Memory B cell (primary cell): ENCODE data around the gene ANLN.
A peak's percentile ranks its signal among the peaks of the same experiment; 100 is the strongest.

Source experiments
- ATAC-seq: fragments of 150-1000 bp; cut with Tn5 transposase; 2 replicates; pipeline ENCODE4 v1.10.0; 2021; ENCODE audit warnings: low read depth, mild to moderate bottlenecking, moderate library complexity
- DNase-seq, 2 donors: peaks; one replicate each; pipeline ENCODE4 v3.0.0; 2022; ENCODE audit warnings: low spot score in 2 of 2
- H3K27ac Mint-ChIP-seq: one replicate; pipeline ENCODE4 v1.8.0; 2022; ENCODE audit warnings: mild to moderate bottlenecking, moderate library complexity, mixed read lengths
- H3K27me3 Mint-ChIP-seq: one replicate; pipeline ENCODE4 v1.8.0; 2022; ENCODE audit warnings: mixed read lengths
- H3K36me3 Mint-ChIP-seq: one replicate; pipeline ENCODE4 v1.8.0; 2022; ENCODE audit warnings: mild to moderate bottlenecking, mixed read lengths
- H3K4me1 Mint-ChIP-seq: one replicate; pipeline ENCODE4 v1.8.0; 2022; ENCODE audit warnings: mixed read lengths
- H3K4me3 Mint-ChIP-seq: one replicate; pipeline ENCODE4 v1.8.0; 2022; ENCODE audit warnings: mild to moderate bottlenecking, moderate library complexity, mixed read lengths
- H3K9me3 Mint-ChIP-seq: one replicate; pipeline ENCODE4 v1.8.0; 2022; ENCODE audit warnings: mixed read lengths

ANLN gene, protein sequence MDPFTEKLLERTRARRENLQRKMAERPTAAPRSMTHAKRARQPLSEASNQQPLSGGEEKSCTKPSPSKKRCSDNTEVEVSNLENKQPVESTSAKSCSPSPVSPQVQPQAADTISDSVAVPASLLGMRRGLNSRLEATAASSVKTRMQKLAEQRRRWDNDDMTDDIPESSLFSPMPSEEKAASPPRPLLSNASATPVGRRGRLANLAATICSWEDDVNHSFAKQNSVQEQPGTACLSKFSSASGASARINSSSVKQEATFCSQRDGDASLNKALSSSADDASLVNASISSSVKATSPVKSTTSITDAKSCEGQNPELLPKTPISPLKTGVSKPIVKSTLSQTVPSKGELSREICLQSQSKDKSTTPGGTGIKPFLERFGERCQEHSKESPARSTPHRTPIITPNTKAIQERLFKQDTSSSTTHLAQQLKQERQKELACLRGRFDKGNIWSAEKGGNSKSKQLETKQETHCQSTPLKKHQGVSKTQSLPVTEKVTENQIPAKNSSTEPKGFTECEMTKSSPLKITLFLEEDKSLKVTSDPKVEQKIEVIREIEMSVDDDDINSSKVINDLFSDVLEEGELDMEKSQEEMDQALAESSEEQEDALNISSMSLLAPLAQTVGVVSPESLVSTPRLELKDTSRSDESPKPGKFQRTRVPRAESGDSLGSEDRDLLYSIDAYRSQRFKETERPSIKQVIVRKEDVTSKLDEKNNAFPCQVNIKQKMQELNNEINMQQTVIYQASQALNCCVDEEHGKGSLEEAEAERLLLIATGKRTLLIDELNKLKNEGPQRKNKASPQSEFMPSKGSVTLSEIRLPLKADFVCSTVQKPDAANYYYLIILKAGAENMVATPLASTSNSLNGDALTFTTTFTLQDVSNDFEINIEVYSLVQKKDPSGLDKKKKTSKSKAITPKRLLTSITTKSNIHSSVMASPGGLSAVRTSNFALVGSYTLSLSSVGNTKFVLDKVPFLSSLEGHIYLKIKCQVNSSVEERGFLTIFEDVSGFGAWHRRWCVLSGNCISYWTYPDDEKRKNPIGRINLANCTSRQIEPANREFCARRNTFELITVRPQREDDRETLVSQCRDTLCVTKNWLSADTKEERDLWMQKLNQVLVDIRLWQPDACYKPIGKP

DNA sequence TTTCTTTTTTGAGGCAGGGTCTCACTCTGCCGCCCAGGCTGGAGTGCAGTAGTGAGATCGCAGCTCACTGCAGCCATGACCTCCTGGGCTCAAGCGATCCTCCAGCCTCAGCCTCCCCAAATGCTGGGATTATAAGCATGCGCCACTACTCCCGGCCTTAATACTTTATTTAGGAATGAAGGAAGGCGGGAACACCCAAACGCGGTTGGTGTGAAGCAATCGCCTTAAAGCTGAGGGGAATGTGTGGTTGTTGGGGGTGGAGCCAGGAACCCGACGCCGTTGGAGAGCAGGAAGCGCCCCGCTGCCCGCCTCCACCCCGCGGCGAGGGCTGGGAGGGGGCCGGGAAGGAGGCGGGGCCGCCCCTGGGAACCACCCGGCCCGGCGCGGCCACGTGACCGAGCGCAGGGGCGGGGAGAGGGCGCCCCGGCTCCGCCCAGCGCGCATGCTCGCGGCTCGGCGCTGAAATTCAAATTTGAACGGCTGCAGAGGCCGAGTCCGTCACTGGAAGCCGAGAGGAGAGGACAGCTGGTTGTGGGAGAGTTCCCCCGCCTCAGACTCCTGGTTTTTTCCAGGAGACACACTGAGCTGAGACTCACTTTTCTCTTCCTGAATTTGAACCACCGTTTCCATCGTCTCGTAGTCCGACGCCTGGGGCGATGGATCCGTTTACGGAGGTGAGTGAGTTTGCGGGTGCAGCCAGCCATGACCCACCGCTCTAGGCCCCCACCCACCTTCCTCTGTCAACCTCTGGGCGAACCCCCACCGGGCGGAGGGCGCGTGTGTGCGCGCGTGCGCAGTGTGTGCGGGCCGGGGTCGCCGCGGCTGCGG, at the start of gene ANLN:
ANLN (plus strand) TSS at position 492 of the 828 bp plus-strand sequence; CDS start at position 657, 165 bp downstream.
- Mint-ChIP-seq H3K4me1 (peaks cover 13% of the 10 kb centered on the region), H3K36me3 (no peaks in the 10 kb centered on the region), H3K27me3 (no peaks in the 10 kb centered on the region), H3K4me3 (peak within 1 kb of the TSS; percentile 83), H3K9me3 (no peaks in the 10 kb centered on the region), H3K27ac (peak within 1 kb of the TSS; percentile 15)
- DNase-seq: peak; percentile 79 to 81
- ATAC-seq: peak; percentile 98

GRCh38 chr7:36343548-36343947, 46.1 kb upstream of the ANLN start:
- H3K4me1 Mint-ChIP-seq: no peaks in the 10 kb centered on the region
- DNase-seq (no peak), ATAC-seq (no peak)
- H3K27me3 Mint-ChIP-seq: peaks cover 7% of the 10 kb centered on the region
- H3K9me3 Mint-ChIP-seq: no peaks in the 10 kb centered on the region
- H3K27ac Mint-ChIP-seq: no peak overlapping the region
- no peaks in the 10 kb centered on the region for H3K36me3 Mint-ChIP-seq
- no peak overlapping the region for H3K4me3 Mint-ChIP-seq

DNA sequence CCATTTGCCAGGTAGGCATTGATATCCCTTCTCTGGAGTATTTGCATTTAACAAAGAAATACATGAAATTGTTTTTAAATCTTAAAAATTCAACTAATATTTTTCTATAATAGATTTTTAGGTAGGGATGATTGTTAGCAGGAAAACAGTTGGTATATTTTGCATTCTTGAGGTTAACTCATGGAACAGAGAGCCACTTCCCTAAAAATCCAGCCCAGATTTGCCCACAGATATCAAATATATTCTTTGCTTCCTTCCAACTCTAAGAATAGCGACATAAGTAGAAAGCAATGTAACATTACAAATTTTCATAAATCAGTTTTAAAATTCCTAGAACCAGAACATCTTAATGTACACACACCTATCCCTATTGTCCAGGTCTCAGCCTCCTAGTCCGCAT, 45.0 kb upstream of the ANLN start:
- Mint-ChIP-seq H3K27ac (no peak overlapping the region), H3K9me3 (no peaks in the 10 kb centered on the region), H3K36me3 (no peaks in the 10 kb centered on the region), H3K4me3 (no peak overlapping the region), H3K4me1 (no peaks in the 10 kb centered on the region), H3K27me3 (peaks cover 5% of the 10 kb centered on the region)
- ATAC-seq (no peak), DNase-seq (no peak)

GRCh38 chr7:36346260-36346831, 43.3 kb upstream of the ANLN start:
- DNase-seq (no peak), ATAC-seq (no peak)
- H3K4me1 Mint-ChIP-seq: no peaks in the 10 kb centered on the region
- H3K27ac Mint-ChIP-seq: no peak overlapping the region
- no peak overlapping the region for H3K4me3 Mint-ChIP-seq
- no peaks in the 10 kb centered on the region for H3K27me3 Mint-ChIP-seq
- H3K9me3 Mint-ChIP-seq: no peaks in the 10 kb centered on the region
- no peaks in the 10 kb centered on the region for H3K36me3 Mint-ChIP-seq

- DNase-seq (no peak), ATAC-seq (no peak)
- Mint-ChIP-seq H3K4me1 (no peaks in the 10 kb centered on the region), H3K4me3 (no peak overlapping the region), H3K36me3 (no peaks in the 10 kb centered on the region), H3K27me3 (no peaks in the 10 kb centered on the region), H3K27ac (no peak overlapping the region), H3K9me3 (no peaks in the 10 kb centered on the region)
Measured at GRCh38 chr7:36348256-36348655, 41.4 kb upstream of the ANLN start.

DNA sequence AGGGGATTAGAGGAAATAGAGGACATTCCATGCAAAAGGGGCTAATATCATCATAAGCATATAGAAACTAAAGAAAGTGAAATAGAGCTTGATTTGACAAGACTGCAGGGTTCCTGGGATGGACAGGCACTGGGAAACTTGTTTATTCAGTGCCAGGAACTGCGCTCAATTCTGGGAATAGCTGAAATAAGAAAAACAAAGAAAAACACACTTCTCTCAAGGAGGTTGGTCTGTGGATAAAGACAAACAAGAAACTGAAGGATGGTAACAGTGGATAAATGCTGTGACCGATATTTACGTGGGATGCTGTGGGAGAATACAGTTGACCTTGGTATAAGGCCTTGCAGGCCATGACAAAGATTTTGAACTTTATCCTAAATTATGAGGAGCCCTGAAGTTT, 40.9 kb upstream of the ANLN start:
- no peak overlapping the region for H3K27ac Mint-ChIP-seq
- no peaks in the 10 kb centered on the region for H3K36me3 Mint-ChIP-seq
- no peak for DNase-seq
- H3K4me3 Mint-ChIP-seq: no peak overlapping the region
- no peaks in the 10 kb centered on the region for H3K4me1 Mint-ChIP-seq
- no peaks in the 10 kb centered on the region for H3K9me3 Mint-ChIP-seq
- H3K27me3 Mint-ChIP-seq: no peaks in the 10 kb centered on the region
- no peak for ATAC-seq

DNA sequence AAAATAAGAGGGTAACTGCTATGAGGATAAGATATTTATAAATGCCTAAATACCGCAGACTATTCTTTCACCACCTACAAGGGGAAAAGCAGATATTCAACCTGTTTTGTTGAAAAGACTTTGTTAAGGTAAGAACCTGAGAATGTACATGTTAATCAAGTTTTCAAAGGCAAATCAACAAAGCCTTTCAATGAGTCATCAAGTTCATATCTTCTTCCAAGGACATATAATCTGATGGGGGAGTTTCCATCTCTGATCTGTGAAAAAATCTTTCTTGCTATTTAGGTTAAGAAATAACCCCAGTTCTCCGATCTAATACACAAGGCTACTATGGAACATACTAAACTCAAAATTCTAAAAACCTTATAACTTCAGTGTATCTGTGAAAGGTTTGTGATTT, 40.0 kb upstream of the ANLN start:
- DNase-seq: no peak
- Mint-ChIP-seq H3K27ac (no peak overlapping the region), H3K36me3 (no peaks in the 10 kb centered on the region), H3K27me3 (no peaks in the 10 kb centered on the region), H3K4me3 (no peak overlapping the region), H3K9me3 (no peaks in the 10 kb centered on the region), H3K4me1 (no peaks in the 10 kb centered on the region)
- ATAC-seq: no peak

GRCh38 chr7:36355490-36355889, 34.2 kb upstream of the ANLN start:
- Mint-ChIP-seq H3K4me3 (no peak overlapping the region), H3K4me1 (no peaks in the 10 kb centered on the region), H3K27me3 (no peaks in the 10 kb centered on the region), H3K36me3 (no peaks in the 10 kb centered on the region), H3K27ac (no peak overlapping the region), H3K9me3 (no peaks in the 10 kb centered on the region)
- DNase-seq (no peak), ATAC-seq (no peak)

DNA sequence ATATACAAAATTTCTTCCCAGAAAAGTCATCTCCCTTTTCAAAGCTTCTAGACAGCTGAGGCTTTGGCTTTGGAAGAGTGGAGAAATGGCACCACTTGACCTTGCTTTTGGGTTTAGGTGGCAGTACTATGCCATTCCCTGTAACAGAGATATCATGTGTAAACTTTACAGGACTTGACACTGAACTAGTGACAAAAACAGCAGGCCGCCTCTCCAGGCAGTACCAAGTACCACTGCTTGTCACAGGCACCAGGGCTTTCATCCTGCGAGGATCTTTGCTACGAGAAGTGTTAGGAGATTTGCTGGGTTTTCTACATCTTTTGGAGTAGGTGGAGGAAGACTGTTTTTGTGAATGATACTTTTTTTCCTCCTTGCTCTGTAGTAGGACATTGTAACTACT, 32.6 kb upstream of the ANLN start:
- H3K4me1 Mint-ChIP-seq: no peaks in the 10 kb centered on the region
- H3K4me3 Mint-ChIP-seq: no peak overlapping the region
- no peak for ATAC-seq
- no peak for DNase-seq
- no peaks in the 10 kb centered on the region for H3K9me3 Mint-ChIP-seq
- no peaks in the 10 kb centered on the region for H3K36me3 Mint-ChIP-seq
- H3K27me3 Mint-ChIP-seq: no peaks in the 10 kb centered on the region
- no peak overlapping the region for H3K27ac Mint-ChIP-seq

DNA sequence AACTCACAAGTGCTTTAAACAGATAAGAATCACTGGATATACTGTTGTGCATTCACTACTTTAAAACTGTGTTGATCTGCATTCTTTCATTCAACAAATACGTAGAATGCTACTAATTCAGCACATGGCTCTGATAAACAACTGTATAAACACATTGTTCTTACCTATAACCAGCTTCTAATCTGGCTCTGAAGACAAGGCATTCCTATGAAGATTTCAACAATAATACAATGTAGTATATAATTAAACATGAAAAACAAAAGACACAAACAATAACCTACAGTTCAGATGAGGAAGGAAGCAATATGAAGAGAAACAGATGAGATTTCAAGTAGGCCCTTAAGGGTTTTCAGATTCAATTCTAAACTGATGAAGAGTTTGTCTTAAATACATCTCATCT, 31.1 kb upstream of the ANLN start:
- DNase-seq (no peak), ATAC-seq (no peak)
- H3K27ac Mint-ChIP-seq: no peak overlapping the region
- H3K9me3 Mint-ChIP-seq: no peaks in the 10 kb centered on the region
- no peak overlapping the region for H3K4me3 Mint-ChIP-seq
- H3K4me1 Mint-ChIP-seq: no peaks in the 10 kb centered on the region
- no peaks in the 10 kb centered on the region for H3K36me3 Mint-ChIP-seq
- H3K27me3 Mint-ChIP-seq: no peaks in the 10 kb centered on the region

- ATAC-seq (no peak), DNase-seq (no peak)
- no peak overlapping the region for H3K27ac Mint-ChIP-seq
- no peak overlapping the region for H3K4me3 Mint-ChIP-seq
- H3K9me3 Mint-ChIP-seq: no peaks in the 10 kb centered on the region
- no peaks in the 10 kb centered on the region for H3K36me3 Mint-ChIP-seq
- no peaks in the 10 kb centered on the region for H3K4me1 Mint-ChIP-seq
- H3K27me3 Mint-ChIP-seq: no peaks in the 10 kb centered on the region
Measured at GRCh38 chr7:36360244-36360643, 29.4 kb upstream of the ANLN start.

DNA sequence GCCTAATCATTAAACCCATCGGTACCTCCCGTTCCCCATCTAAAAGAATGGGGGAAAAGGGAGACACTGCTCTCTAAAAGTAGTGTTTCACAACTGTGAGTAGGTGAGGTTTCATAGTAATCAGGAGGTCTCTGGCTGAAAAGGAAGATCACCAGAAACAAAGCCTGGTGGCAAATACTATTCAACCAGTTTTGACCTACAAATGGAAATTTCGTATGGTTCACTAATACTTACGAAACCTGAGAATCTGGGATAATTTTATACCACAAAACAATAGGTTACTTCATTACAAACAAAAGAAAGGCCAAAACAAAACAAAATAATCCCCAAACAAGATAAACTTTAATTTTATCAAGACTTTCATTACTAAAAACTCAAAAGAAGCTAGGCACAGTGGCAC, 28.4 kb upstream of the ANLN start:
- ATAC-seq (no peak), DNase-seq (no peak)
- Mint-ChIP-seq H3K27me3 (no peaks in the 10 kb centered on the region), H3K36me3 (no peaks in the 10 kb centered on the region), H3K27ac (no peak overlapping the region), H3K4me1 (no peaks in the 10 kb centered on the region), H3K9me3 (no peaks in the 10 kb centered on the region), H3K4me3 (no peak overlapping the region)

GRCh38 chr7:36363515-36363914, 26.1 kb upstream of the ANLN start:
- H3K4me1 Mint-ChIP-seq: peaks cover 2% of the 10 kb centered on the region
- DNase-seq (no peak), ATAC-seq (no peak)
- no peak overlapping the region for H3K27ac Mint-ChIP-seq
- H3K27me3 Mint-ChIP-seq: peaks cover 1% of the 10 kb centered on the region
- H3K9me3 Mint-ChIP-seq: no peaks in the 10 kb centered on the region
- no peak overlapping the region for H3K4me3 Mint-ChIP-seq
- no peaks in the 10 kb centered on the region for H3K36me3 Mint-ChIP-seq
